ENCODE results near the gene CA5A. TPM values are rescaled to one million over a fixed set of nuclear protein-coding genes. Genes with fewer than 3 reads are reported as not detected.

Gene CA5A
- total and polyA plus RNA-seq, 9 of the 15 experiments (the other 6 are each of a cell fraction or from before 2014, with no cell fraction given) = not detected

- Histone ChIP-seq H4K20me1 (replicated peaks; ENCODE audit: control insufficient read depth, insufficient read depth, low read length) (peaks cover 4% of the 10 kb centered on the region; the same call in 1 of the 2 replicates), H3K9ac (ENCODE audit: insufficient read depth in 1 of 2, low read depth in 2 of 2, low read length in 2 of 2) (no peak overlapping the region), H3K4me1 (replicated peaks in 1 of 2; ENCODE audit: control insufficient read depth in 2 of 2, insufficient read depth in 2 of 2, low read length in 2 of 2) (peaks cover 0 to 14% of the 10 kb centered on the region in 2 experiments; a peak in 3 of 5 replicates), H3K79me2 (ENCODE audit: control insufficient read depth, insufficient read depth, low read length) (no peaks in the 10 kb centered on the region), H3K27ac (ENCODE audit: extremely low read depth, low read depth, low read length) (no peak overlapping the region), H3K27me3 (ENCODE audit: control insufficient read depth in 2 of 2, insufficient read depth in 2 of 2, low read length in 2 of 2) (peaks cover 39 to 74% of the 10 kb centered on the region in 2 experiments), H3K36me3 (ENCODE audit: control insufficient read depth, insufficient read depth, low read length) (no peaks in the 10 kb centered on the region), H3K4me3 (no peak overlapping the region), H3K4me2 (ENCODE audit: insufficient read depth, low read length) (no peak overlapping the region), H3K9me1 (ENCODE audit: control insufficient read depth, insufficient read depth, low read length) (no peaks in the 10 kb centered on the region), H2AFZ (ENCODE audit: low read depth, low read length) (no peak overlapping the region), H3K9me3 (replicated peaks; ENCODE audit: control insufficient read depth, insufficient read depth, low read depth, low read length) (no peaks in the 10 kb centered on the region)
- FAIRE-seq = no peak
- 4% methylated on average over 4 of the region's 4 CpGs for WGBS (ENCODE audit: insufficient coverage, low coverage, missing lambda C conversion rate)
- in situ Hi-C loops (cut with MboI) (no loop called here), intact Hi-C loops (cut with micrococcal nuclease) (no loop called here)
- POLR2A ChIA-PET = interaction anchor here (0.6 kb wide), 1 partner anchor 24 kb away, joined by 3 read pairs; the partner anchor contains the start of gene BANP
- DNase-seq (ENCODE audit: extremely low read depth in 1 of 4, low spot score in 3 of 4) = no peak
- no peak; the same call in 2 of the 3 replicates for ATAC-seq
- BruUV-seq (replicated peaks) = no TSS peak
- CTCF ChIA-PET (ENCODE audit: low intra/inter-chr PET ratio) = no interaction called here
- 0 out of 6 replicates have a peak, but pooled peaks of 1 of the 3 experiments have one; percentile 16 for TF ChIP-seq CTCF (IDR thresholded peaks at IDR 0.05 in 2 of 3, conservative IDR thresholded peaks at IDR 0.05 in 1 of 3; ENCODE audit: insufficient read depth in 2 of 3, low read depth in 1 of 3, low read length in 3 of 3)
- no peak for TF ChIP-seq TGIF2 (CRISPR knock-in tag; IDR thresholded peaks at IDR 0.05)
Measured at GRCh38 chr16:87927195-87927562, 9.2 kb downstream of the CA5A start.

All from K562 (cell line).